A673 (cell line): Measurements from ENCODE around the gene TMEFF1. TPM values are rescaled to one million over a fixed set of nuclear protein-coding genes. Genes with fewer than 3 reads are reported as not detected.
A peak's percentile ranks its signal among the peaks of the same experiment; 100 is the strongest.

Source experiments
- BruUV-seq: library from RNA; stranded (reverse); fragments of 400-500 nt; replicated peaks from 2 replicates; lab custom pipeline; 2021; lab: Mats Ljungman, UMichigan
- CTCF ChIA-PET: fragments of 300-600 bp; sonication (Branson Sonifier 250); formaldehyde crosslinking; loops from one replicate; lab custom pipeline; 2022; ENCODE audit warnings: antibody characterized with exemption; lab: Charles Lee
- POLR2A ChIA-PET: fragments of 300-600 bp; sonication (Branson Sonifier 250); formaldehyde crosslinking; loops from one replicate; lab custom pipeline; 2022; ENCODE audit warnings: antibody characterized with exemption; ENCODE audit not compliant: low non-redundant PET; lab: Charles Lee
- DNase-seq: peaks from one replicate; pipeline ENCODE4 v3.0.0-alpha.2; 2015; ENCODE audit warnings: low spot score
- H3K27ac ChIP-seq: fragments of 200-600 bp; sonication (generic); 2 replicates; pipeline ENCODE4 v1.5.1; 2016; ENCODE audit warnings: mixed run types, low read depth, mild to moderate bottlenecking, mixed read lengths, antibody characterized with exemption, low read length; ENCODE audit not compliant: poor library complexity, severe bottlenecking
- H3K27me3 ChIP-seq: fragments of 200-600 bp; sonication (generic); replicated peaks from 2 replicates; pipeline ENCODE4 v1.6.1; 2017; ENCODE audit warnings: mixed run types, low read depth, mild to moderate bottlenecking, mixed read lengths, antibody characterized with exemption, low read length; ENCODE audit not compliant: insufficient read depth, poor library complexity
- H3K36me3 ChIP-seq: fragments of 200-600 bp; sonication (generic); 2 replicates; pipeline ENCODE4 v1.6.1; 2016; ENCODE audit warnings: mixed run types, mild to moderate bottlenecking, mixed read lengths, antibody characterized with exemption, low read length; ENCODE audit not compliant: insufficient read depth, poor library complexity, severe bottlenecking
- H3K4me1 ChIP-seq: fragments of 200-600 bp; sonication (generic); 2 replicates; pipeline ENCODE4 v1.6.1; 2017; ENCODE audit warnings: mixed run types, mild to moderate bottlenecking, mixed read lengths, antibody characterized with exemption, low read length; ENCODE audit not compliant: insufficient read depth, poor library complexity, severe bottlenecking
- H3K4me3 ChIP-seq: fragments of 200-600 bp; sonication (generic); 2 replicates; pipeline ENCODE4 v1.5.1; 2016; ENCODE audit warnings: low read depth, mixed run types, mild to moderate bottlenecking, mixed read lengths, low read length; ENCODE audit not compliant: poor library complexity, severe bottlenecking
- H3K9me3 ChIP-seq: fragments of 200-600 bp; sonication (generic); 2 replicates; pipeline ENCODE4 v1.6.1; 2016; ENCODE audit warnings: mixed run types, low read depth, mild to moderate bottlenecking, mixed read lengths, antibody characterized with exemption, low read length; ENCODE audit not compliant: poor library complexity, severe bottlenecking
- CTCF ChIP-seq: fragments of 300-800, 200-600 bp; sonication (generic); conservative IDR thresholded peaks from 2 replicates; pipeline ENCODE4 v1.5.1; 2017; ENCODE audit warnings: low read depth, mild to moderate bottlenecking, antibody characterized with exemption, low read length, moderate library complexity, mixed read lengths
- EZH2 ChIP-seq: fragments of 200-600 bp; sonication (generic); IDR thresholded peaks from 2 replicates; pipeline ENCODE4 v1.6.1; 2017; ENCODE audit warnings: borderline replicate concordance, low read depth, mild to moderate bottlenecking, mixed read lengths, antibody characterized with exemption, low read length; ENCODE audit not compliant: poor library complexity, severe bottlenecking
- intact Hi-C: fragments of 100-400 bp; cut with micrococcal nuclease; formaldehyde crosslinking; loops from one replicate; pipeline ENCODE4 v1.10.0; 2022; ENCODE audit not compliant: unreplicated experiment
- total RNA-seq: library from RNA; stranded (reverse); gene quantifications from 2 replicates; pipeline ENCODE4 v1.2.3, GENCODE V29; 2021

The TMEFF1 gene
- total RNA-seq, 1 experiment from 2014 or later = 19.1 TPM

GRCh38 chr9:100426530-100427365, 46.2 kb upstream of the TMEFF1 start, which contains the start of gene MSANTD3:
MSANTD3 (plus strand) TSS chr9:100427143; CDS start chr9:100441939, 14,796 bp downstream.
- Histone ChIP-seq H3K4me1 (peaks cover 14% of the 10 kb centered on the region), H3K4me3 (peak within 1 kb of the TSS; percentile 80), H3K9me3 (no peaks in the 10 kb centered on the region), H3K36me3 (no peaks in the 10 kb centered on the region), H3K27ac (peak within 1 kb of the TSS; percentile 84), H3K27me3 (no peaks in the 10 kb centered on the region)
- TSS peak; percentile 93 for BruUV-seq
- ChIA-PET CTCF (interaction anchor here (0.6 kb wide), 1 partner anchor 1883 kb away, joined by 4 read pairs; no protein-coding TSS in a partner anchor), POLR2A (no interaction called here)
- TF ChIP-seq CTCF = no peak
- TF ChIP-seq EZH2 = no peak
- intact Hi-C loops = no loop called here
- DNase-seq = peak; percentile 67

- Histone ChIP-seq H3K9me3 (no peaks in the 10 kb centered on the region), H3K27me3 (no peaks in the 10 kb centered on the region), H3K4me1 (peaks cover 14% of the 10 kb centered on the region), H3K27ac (peak overlapping the region; percentile 67), H3K36me3 (no peaks in the 10 kb centered on the region), H3K4me3 (peak overlapping the region; percentile 57)
- ChIA-PET POLR2A (no interaction called here), CTCF (no interaction called here)
- TF ChIP-seq CTCF (no peak), EZH2 (no peak)
- intact Hi-C loops = no loop called here
- BruUV-seq = TSS peak; percentile 54
- DNase-seq = peak; percentile 73
Observed at GRCh38 chr9:100427366-100428263, 45.3 kb upstream of the TMEFF1 start.

GRCh38 chr9:100428871-100429654, 43.9 kb upstream of the TMEFF1 start:
- Histone ChIP-seq H3K36me3 (no peaks in the 10 kb centered on the region), H3K9me3 (no peaks in the 10 kb centered on the region), H3K27me3 (no peaks in the 10 kb centered on the region), H3K4me1 (peaks cover 14% of the 10 kb centered on the region), H3K4me3 (peak overlapping the region; percentile 57), H3K27ac (no peak overlapping the region)
- POLR2A ChIA-PET = interaction anchor here (0.7 kb wide), 1 partner anchor 576 kb away, joined by 6 read pairs; no protein-coding TSS in a partner anchor
- CTCF ChIA-PET = interaction anchor here (1.2 kb wide), 1 partner anchor 104 kb away, joined by 4 read pairs; no protein-coding TSS in a partner anchor
- BruUV-seq = no TSS peak
- intact Hi-C loops = no loop called here
- TF ChIP-seq CTCF (no peak), EZH2 (no peak)
- DNase-seq = peak; percentile 83
